RPMI8226 (cell line): ENCODE results near the gene PXT1.

Experiments
- DNase-seq: peaks from one replicate; pipeline ENCODE4 v3.0.0-alpha.2; 2015

Gene PXT1

DNA sequence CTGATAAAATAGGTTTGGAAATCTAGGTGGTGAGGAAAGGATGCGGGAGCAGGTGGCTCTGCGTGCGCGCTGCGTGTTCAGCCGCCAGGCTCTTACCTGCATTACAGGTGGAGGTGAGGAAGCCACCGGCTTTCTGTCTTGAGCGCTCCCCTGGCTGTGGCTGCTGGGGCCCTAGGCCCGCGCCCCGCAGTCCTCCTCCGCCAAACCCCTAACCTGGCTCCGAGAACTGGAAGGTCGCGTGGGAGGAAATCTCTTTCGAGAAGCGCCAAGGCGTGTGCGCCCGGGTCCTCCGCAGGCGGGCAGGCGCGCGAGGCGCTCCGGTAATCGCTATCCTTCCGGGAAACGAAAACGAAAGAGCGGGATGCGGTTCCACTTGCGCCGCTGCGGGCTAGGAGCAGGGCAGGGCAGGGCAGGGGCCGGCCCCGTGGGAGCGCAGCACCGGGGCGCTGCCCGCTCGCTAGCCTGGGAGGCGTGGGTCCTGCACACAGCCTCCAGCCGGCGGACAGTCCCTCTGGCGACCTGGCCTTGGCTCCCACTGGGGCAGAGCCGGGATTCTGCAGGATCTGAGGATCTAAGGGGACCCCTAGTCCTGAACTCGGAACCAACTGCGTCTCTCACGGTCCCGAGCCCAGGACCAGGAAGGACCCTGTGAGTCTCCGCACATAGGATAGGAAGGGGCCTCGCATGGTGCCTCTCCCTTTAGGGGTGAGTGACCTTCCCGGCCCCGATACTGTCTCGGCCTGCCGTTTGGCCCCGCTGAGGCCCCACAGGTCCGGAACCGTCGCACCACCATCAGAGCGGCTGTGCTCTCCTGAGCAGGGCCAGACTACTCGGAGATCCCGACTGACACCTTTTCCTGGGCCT lies 55.0 kb downstream of the PXT1 start, which contains the start of gene ETV7:
ETV7 (minus strand) TSS at position 230 of the 864 bp plus-strand sequence; CDS start at position 102, 128 bp downstream.
- peak; percentile 46 for DNase-seq

DNA sequence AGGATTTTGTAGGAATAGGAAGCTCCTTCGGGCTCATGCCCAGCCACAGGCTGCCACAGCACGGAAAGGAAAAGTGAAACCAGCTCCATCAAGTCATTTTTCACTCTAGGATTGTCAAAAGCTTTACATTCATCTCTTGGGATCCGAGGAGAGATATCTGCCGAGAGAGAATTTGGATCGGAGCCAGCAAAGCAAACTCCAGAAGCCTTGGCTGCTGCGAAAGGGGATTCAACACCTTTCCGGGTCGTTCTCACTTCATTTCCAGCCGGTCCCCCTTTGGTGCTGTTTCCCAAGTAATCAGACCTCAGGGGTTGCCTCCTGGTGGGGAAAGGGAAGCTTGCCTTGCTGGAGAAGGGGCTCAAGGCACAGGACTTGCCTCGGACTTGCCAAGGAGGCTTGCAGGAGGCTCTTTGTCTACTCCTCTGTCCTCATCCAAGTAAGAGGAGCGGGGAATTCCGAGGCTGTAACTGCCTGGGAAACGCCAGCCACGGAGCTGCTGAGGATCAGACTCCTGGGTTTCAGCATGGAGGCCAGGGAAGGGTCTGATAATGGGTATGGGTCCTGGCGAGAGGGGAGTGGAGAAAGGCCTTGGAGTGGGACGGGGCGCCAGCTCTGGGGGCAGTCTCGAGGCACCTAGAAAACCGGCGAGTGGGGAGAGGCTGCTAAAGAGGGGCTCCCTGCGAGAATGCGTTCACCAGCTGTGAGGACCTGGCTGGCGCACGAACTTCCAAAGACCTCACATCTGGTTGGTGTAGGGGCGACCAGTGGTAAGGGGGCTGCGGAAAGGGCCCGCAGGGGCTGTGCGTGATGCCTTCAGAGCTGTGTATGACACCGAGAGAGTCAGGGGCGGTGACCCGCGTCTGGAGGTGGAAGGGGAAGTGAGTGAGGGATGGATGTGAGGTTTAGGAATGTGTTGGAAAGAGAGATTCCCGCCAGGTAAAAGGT lies 55.9 kb downstream of the PXT1 start:
- DNase-seq: peak; percentile 22

DNA sequence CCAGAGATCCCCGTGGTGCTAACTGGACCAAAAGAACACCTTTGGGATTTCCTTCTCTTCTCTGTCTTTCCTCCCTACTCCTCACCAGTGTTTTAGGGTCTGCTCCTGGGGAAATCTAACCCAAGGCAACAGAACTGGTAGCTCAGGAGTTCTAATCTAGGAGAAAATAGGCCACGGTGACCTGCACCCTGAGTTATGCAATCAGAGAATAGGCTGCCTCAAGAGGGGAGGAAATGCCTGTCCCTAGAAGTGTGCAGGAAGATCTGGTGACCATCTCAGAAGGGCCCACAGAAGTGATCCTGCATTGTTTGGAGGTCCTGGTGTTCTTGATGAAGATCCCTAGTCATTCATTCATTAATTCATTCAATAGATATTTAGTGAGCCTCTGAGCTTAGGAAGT lies 58.6 kb downstream of the PXT1 start:
- no peak for DNase-seq

DNA sequence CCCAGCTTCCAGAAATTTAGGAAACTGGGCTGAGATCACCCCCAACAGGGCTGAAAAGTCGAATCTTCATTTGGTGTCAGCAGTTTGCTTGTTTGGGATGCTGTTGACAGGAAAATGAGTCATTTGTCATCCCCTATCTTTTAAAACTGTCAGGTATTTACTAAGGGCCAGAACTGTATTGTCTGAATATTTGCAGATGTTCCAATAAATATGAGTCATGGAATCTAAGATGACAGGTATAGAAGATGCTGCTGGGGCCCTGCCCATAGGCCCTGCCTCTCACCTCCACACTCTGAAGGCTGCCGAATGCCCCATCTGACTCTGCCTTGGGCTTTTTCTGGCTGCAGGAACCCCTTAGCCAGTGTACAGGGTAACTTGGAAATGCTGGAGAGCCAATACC lies 59.0 kb downstream of the PXT1 start:
- no peak for DNase-seq

DNA sequence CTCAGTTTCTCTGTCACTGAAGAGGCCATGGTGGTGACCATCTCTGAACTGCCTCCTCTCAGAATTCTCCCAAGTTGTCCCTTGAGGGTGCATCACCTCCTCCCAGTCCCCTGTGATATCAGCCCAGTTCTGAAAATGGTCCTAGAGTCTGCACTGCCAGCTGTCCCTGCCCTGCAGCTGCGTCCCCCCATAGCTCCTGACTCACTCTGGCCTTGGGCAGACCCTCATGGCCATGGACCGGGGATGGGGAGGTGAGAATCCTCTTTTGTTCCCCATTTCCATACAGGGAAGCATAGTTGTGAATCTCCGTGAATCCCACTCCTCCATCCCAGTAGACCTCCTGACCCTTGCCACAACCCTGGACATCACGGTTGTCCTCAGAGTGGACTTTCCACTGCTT lies 59.7 kb downstream of the PXT1 start:
- no peak for DNase-seq

DNA sequence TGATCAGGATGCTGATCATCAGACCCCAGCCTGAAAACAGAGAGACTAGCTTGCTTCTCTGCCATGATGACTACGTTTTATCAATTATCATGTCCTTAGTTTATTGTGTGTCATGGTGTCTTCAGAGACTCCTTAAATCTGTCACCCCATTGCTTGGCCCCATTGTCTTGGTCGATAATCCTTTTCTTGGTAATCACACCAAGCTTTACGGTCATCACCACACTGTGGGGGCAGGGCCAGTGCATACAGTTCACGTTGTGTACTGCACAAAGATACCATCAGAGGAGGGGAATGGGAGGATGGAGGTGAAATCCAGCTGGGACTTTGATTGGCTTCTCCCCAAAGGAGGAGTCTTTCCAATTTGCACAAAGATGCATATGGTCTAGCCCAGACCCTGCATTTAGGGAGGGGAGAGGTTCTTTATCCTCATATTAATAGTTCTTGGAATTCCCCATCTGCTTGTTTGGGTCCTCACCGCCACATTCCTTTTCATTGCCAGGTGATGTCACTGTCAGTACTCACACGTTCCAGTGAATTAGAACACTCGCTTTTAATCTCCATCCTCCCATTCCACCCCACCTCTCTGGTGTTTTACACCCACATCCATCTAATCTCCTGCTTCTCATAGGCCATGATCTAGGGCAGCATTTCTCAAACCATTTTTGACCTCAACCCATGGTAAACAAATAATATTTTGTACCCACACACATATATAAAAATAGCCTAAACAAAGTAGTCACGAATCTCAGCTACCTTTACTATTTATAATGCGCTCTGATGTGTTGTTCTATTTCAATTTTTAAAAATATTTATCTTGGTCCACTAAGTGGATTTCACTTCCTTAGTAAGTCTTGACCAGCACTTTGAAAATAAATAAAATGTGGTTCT lies 60.9 kb downstream of the PXT1 start:
- DNase-seq: no peak

DNA sequence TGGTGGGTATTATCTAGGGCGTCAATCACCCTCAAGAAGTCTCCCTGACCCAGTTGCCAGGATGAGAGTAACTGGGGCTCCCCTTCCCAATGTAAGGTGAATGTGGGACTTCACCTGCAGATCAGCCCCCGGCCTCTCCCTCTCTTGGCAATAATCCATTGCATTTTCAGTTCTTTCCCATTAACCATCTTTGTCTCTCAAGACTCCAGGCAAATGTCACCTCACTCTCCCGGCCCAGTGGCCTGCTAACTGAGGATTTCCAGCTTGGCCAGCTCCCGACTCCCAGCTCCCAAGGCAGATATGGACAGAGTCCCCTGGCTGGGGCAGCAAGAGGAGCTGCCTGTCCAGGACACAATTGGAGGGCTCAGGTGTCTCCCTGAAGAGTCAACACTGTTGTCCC lies 62.5 kb downstream of the PXT1 start:
- DNase-seq: no peak

DNA sequence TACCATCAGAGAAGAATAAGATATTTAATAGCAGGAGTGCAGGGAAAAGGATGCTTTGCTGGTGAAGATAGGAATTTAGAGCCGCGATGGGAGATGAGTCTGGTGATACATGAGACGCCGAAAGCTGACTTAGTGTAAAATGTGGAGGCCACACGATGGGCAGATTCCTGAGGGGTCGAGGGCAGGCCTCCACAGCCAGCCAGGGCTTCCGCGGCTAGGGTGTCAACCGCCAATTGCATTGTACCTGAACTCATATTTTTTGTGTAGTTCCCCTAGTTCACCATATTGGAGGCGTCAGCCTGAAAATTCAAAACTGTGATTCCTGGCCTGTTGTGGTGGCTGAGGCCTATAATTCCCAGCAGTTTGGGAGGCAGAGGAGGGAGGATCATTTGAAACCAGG lies 63.7 kb downstream of the PXT1 start:
- DNase-seq: no peak

DNA sequence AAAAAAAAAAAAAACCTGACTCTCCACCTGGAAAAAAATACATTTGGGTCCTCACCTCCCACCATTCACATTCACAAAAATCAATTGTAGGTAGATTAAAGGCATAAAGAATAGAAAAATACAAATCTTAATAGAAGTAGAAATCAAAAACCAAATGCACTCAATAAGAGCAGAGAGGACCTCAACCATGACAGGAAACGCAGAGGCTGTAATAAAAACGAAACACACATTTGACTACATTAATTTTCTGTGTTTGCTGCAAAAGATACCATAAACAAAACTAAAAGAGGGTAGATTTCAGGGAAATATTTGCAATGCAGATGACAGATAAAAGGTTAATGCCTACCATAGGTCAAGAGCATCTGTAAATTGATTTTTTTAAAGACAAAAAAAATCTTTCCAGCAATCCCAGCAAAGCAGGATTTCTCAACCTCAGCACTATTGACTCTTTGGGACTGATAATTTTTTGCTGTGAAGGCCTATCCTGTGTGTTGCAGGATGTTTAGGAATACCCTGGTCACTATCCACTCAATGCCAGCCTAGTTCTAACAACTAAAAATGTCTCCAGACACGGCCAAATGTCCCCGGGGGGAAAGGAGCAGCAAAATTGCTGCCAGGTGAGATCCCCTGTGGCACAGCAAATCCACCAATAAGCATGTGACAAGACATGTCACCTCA lies 64.3 kb downstream of the PXT1 start:
- DNase-seq: no peak

DNA sequence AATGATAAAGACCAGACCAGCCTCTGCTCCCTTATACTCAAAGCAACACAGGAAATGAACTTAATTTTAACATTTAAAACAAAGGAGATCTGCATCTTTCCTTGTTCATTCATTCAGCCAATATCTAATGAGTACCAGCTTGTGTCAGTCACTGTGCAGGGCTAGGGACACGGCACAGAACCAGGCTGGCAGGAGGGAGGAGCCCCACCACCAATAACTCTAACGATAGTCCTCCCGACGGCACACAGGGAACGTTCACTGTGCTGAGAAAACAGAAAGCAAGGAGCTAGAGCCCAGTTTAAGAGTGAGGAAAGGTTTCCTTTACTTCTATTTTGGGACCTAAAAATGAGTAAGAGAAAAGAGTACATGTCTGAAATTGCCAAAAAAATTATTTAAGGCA lies 65.1 kb downstream of the PXT1 start:
- no peak for DNase-seq

DNA sequence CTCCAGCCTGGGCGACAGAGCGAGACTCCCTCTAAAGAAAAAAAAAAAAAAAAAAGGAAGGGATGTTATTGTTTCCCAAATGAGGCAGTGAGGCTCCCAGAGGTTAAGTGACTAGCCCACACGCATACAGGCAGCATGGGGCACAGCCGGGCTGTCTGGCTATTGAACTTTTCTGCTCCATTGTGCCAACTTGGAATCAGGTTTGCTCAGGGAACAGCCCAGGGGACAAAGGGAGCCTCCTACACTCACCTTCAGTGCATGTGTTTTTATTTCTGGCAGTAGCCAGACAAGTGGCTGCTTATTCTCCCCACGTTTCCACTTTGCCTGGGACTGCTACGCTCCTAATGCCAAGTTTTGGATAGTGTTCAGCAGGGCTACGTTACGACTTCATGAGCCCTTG lies 65.9 kb downstream of the PXT1 start:
- DNase-seq: no peak

DNA sequence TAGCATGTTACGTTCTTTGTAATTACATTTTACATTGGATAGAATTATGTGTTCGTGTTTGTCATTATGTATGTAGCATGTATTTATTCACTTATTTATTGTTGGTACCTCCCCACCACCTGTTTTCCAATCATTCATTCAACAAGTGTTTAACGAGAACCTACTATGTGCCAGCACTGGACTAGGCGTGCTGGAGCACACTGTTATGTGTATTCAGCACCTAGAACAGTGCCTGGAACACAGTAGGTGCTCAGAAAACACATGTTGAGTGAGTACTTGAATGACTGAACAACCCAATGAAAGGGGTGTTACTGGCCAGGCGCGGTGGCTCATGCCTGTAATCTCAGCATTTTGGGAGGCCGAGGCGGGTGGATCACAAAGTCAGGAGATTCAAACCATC lies 66.5 kb downstream of the PXT1 start:
- DNase-seq: no peak

DNA sequence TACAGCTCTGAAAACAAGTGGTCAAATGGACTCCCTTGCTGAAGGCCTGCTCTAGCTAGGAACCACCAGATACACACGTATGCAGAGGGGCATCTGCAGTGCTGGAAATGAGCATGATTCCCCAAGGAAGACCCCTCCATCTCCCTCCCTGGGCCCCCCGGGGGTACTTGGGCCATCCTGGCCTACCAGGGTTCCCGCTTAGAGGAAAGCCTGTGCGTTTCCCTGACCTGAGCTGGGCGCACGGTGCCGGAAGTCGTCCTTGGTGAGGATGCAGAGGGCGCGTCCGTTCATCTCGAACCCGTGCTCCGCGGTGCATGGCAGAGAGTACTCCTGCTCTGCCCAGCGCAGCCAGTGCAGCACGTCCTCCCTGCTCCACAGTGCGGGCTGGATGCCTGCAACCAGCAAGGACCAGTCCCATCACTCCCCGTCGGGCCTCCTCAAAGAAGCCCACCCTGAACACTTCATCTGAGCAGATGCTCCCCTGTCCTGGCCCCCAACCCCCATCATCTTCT lies 67.0 kb downstream of the PXT1 start:
- DNase-seq: no peak

DNA sequence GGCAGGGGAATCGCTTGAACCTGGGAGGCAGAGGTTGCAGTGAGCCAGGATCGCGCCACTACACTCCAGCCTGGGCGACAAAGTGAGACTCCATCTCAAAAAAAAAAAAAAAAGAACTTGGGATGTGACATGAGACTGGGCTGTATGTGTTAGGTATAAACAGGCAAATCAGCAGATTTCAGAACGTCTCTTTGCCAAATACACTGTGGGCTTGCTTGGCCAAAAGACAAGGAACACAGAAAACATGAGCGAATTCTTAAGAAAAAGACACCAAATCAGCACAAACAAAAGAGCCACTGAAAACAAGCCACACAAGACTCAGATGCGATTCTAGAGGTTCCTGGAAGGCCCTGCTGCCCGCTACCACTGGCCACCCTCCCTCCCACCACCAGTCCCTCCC lies 67.7 kb downstream of the PXT1 start:
- DNase-seq: peak; percentile 49

DNA sequence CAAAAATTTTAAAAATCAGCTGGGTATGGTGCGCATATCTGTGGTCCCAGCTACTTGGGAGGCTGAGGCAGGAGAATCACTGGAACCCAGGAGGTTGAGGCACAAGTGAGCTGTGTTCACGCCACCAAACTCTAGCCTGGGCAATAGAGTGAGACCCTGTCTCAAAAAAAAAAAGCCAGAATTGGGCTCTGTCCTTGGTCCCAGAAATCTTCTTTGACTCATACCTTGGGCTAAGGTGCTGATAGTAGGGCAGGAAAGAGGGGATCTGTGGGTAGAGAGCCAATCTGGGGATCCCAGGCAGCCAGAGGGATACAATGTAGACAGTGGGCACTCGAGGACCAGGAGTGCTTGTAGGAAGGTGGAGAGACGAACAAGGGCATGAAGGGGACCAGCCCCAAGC lies 68.5 kb downstream of the PXT1 start:
- DNase-seq: no peak

DNA sequence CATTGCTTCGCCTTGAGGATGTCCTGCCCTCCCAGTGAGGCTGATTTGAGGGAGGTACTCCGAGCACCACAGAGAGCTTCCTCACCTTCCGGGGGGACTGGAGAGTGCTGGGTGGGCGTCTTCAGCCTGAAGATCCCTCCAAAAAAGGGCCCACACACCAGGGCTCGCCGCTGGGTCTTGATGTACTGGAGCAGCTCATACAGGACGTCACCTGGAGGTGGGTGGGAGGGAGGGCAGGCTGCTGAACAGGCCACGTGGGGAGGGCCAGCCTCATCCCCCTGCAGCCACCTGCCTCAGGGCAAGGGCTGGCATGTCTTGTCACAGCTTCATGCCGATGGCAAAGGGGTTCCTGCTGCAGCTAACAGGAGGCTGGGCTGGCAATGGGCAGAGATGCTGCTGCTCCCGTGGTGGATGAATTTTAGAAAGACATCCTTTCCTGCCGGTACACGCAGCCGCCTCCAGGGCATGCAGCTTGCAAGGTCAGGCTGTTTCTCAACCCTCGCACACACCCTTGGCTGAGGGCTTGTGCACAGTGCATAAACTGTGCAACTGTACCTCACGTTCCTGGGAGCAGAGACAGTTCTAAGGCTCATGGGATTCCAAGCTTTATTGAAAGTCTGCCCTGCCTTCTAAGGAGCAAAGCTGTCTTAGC lies 69.2 kb downstream of the PXT1 start:
- DNase-seq: peak; percentile 47

DNA sequence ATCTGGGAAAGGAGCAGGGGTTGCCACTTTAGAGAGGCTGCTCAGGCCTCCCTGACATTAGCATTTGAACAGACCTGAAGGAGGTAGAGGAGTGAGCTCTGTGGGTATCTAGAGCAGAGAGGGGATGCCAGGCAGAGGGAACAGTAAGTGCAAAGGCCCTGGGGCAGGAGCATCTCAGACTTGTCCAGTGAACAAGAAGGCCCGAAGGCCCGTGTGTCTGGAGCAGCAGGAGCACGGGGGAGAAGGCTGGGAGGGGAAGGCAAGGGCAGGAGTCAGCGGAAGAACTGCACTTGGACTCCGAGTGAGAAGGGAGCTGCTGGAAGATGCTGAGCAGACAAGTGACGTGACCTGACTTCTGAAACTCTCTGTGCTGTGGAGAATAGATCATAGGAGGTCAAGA lies 70.6 kb downstream of the PXT1 start:
- no peak for DNase-seq

DNA sequence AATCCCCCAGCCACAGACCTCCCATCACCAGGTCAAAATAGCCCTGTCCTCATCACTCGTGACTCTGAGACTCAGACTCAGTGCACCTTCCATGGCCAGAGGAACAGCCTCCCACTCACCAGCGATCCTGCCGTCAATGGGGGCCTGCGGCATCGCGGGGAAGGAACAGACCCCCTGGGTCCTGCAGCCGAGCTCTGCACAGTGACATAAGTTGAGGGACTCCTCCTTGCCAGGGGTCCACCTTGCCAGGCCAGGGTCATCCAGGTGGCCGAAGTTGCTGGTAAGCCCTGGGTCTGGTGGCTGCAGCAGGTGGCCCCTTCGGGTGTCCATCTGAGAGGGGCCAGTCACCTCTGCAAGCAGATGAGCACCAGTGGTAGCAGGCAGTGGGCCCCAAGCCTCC lies 71.4 kb downstream of the PXT1 start:
- DNase-seq: no peak

DNA sequence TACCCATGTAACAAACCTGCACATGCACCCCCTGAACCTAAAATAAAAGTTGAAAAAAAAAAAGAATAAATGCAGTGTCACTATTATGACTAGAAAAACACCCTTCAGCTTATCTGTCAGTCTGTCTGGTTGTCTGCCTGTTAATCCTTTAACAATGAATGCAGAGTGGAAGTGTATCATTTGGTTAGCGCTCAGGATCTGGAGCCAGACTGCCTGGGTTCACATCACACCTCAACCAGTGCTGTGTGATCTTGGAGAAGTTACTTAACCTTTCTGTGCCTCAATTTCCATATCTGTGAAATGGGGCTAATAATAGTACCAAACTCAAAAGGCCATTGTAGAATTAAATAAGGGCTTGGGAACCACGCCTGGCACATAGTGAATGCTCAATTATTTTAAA lies 72.0 kb downstream of the PXT1 start:
- DNase-seq: no peak

DNA sequence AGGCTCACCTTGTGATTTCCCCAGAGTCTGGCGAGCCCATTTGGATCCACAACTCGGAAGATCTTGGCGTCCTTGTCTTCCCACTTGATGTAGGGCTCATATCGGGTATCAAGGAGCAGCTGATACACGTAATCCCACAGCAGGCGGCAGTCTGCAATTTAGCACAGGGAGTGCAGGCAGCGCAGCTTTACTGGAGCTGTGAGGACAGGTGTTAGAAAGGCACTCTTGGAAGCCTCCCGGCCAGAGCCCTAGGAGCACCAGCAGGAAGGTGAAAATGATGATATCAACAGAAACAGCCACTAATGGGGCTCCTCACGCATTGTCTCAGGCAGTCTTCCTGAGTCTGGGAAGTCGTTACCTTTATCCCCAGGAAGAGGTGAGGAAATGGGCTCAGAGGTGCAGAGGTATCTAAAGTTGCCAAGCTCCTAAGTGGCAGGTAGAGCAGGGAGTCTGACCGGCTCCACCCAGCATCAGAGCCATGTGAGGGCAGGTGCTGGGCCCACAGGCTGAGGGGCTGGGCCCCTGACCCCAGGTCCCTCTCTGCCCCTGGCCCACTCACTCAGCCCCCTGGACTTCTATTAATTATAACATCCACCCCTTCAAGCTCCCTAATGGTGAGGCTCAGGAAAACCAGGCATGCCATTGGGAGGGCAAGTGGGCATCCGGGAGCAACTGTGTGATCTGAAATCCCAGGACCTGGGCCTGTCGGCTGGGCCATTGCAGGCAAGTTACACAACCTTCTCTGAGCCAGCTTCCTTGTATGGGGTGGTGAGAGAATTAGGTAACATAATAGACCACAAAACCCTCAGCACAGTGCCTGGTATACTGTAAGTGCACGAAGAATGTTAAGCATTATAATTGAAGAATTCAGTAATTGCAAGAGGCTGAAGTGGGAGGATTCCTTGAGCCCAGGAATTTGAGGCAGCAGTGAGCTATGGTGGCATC lies 73.5 kb downstream of the PXT1 start:
- DNase-seq: no peak
